NCI-H524 (cell line): ENCODE results near the gene ADAM22.

Experiments used
- DNase-seq, 2 experiments: peaks; one replicate each; lab custom pipeline; 2025; lab: John Stamatoyannopoulos, UW

Gene ADAM22

GRCh38 chr7:88041583-88041982 lies 107.5 kb downstream of the ADAM22 start:
- no peak for DNase-seq

GRCh38 chr7:88042157-88042556 lies 108.1 kb downstream of the ADAM22 start:
- no peak for DNase-seq

GRCh38 chr7:88042803-88043202 lies 108.8 kb downstream of the ADAM22 start:
- no peak for DNase-seq

- no peak for DNase-seq
These were observed 110.0 kb downstream of the ADAM22 start for GRCh38 chr7:88044069-88044468.

- DNase-seq, result no peak
These were observed 113.0 kb downstream of the ADAM22 start for GRCh38 chr7:88046839-88047573.

GRCh38 chr7:88057655-88058054 lies 123.6 kb downstream of the ADAM22 start:
- DNase-seq, result no peak

- no peak for DNase-seq
These were observed 128.2 kb downstream of the ADAM22 start for GRCh38 chr7:88062238-88062637.

GRCh38 chr7:88069093-88069492 lies 135.0 kb downstream of the ADAM22 start:
- DNase-seq, result no peak

- DNase-seq, result no peak
These were observed 138.1 kb downstream of the ADAM22 start for GRCh38 chr7:88071994-88072714.

GRCh38 chr7:88072715-88073055 lies 138.6 kb downstream of the ADAM22 start:
- DNase-seq, result no peak

GRCh38 chr7:88073626-88074025 lies 139.6 kb downstream of the ADAM22 start:
- no peak for DNase-seq

GRCh38 chr7:88075216-88075615 lies 141.2 kb downstream of the ADAM22 start:
- DNase-seq, result no peak

GRCh38 chr7:88083883-88084282 lies 149.8 kb downstream of the ADAM22 start:
- DNase-seq, result no peak

GRCh38 chr7:88089561-88089960 lies 155.5 kb downstream of the ADAM22 start:
- DNase-seq, result no peak

GRCh38 chr7:88090240-88090639 lies 156.2 kb downstream of the ADAM22 start:
- DNase-seq, result no peak

GRCh38 chr7:88090671-88091070 lies 156.6 kb downstream of the ADAM22 start:
- DNase-seq, result no peak

GRCh38 chr7:88091988-88092675 lies 158.1 kb downstream of the ADAM22 start:
- DNase-seq, result peak; percentile 3 to 71

- DNase-seq, result peak; percentile 96 to 98
These were observed 158.6 kb downstream of the ADAM22 start for GRCh38 chr7:88092676-88092999.

- DNase-seq, result no peak
These were observed 167.7 kb downstream of the ADAM22 start for GRCh38 chr7:88101769-88102168.

- DNase-seq, result no peak
These were observed 168.6 kb downstream of the ADAM22 start for GRCh38 chr7:88102675-88103074.

- no peak for DNase-seq
These were observed 170.7 kb downstream of the ADAM22 start for GRCh38 chr7:88104732-88105131.

GRCh38 chr7:88105231-88105630 lies 171.2 kb downstream of the ADAM22 start:
- no peak for DNase-seq

GRCh38 chr7:88106434-88106833 lies 172.4 kb downstream of the ADAM22 start:
- no peak for DNase-seq
